HG03095 (cell line): ENCODE data around the gene TPRG1L.

Experiments used
- ATAC-seq: cut with Tn5 transposase; IDR thresholded peaks from one replicate; pipeline ENCODE4 v1.9.1; 2021; ENCODE audit warnings: moderate library complexity; ENCODE audit not compliant: unreplicated experiment

TPRG1L gene

GRCh38 chr1:3626025-3626424 is 1.2 kb downstream of the TPRG1L start:
- ATAC-seq = no peak

- ATAC-seq = no peak
These were observed 2.9 kb downstream of the TPRG1L start for GRCh38 chr1:3627515-3628253.

- ATAC-seq = no peak
These were observed 3.6 kb downstream of the TPRG1L start for GRCh38 chr1:3628445-3628844.

GRCh38 chr1:3629561-3630160 is 4.8 kb downstream of the TPRG1L start:
- no peak for ATAC-seq

- ATAC-seq = no peak
These were observed 5.4 kb downstream of the TPRG1L start for GRCh38 chr1:3630161-3630611.

GRCh38 chr1:3630914-3631313 is 6.1 kb downstream of the TPRG1L start:
- no peak for ATAC-seq

GRCh38 chr1:3631320-3632260 is 6.8 kb downstream of the TPRG1L start:
- ATAC-seq = no peak

GRCh38 chr1:3632298-3632697 is 7.5 kb downstream of the TPRG1L start:
- no peak for ATAC-seq

GRCh38 chr1:3632716-3633343 is 8.0 kb downstream of the TPRG1L start:
- ATAC-seq = no peak

- ATAC-seq = no peak
These were observed 8.7 kb downstream of the TPRG1L start for GRCh38 chr1:3633344-3634058.

GRCh38 chr1:3634059-3634800 is 9.4 kb downstream of the TPRG1L start:
- no peak for ATAC-seq

- no peak for ATAC-seq
These were observed 11.3 kb downstream of the TPRG1L start for GRCh38 chr1:3636080-3636479.

GRCh38 chr1:3636531-3636930 is 11.7 kb downstream of the TPRG1L start:
- ATAC-seq = no peak

GRCh38 chr1:3638027-3638426 is 13.2 kb downstream of the TPRG1L start:
- no peak for ATAC-seq

- no peak for ATAC-seq
These were observed 13.9 kb downstream of the TPRG1L start for GRCh38 chr1:3638676-3639075.

- ATAC-seq = no peak
These were observed 14.6 kb downstream of the TPRG1L start for GRCh38 chr1:3639397-3639911.

GRCh38 chr1:3640121-3640837 is 15.5 kb downstream of the TPRG1L start:
- no peak for ATAC-seq

GRCh38 chr1:3641046-3641760 is 16.4 kb downstream of the TPRG1L start:
- ATAC-seq = no peak
